ENCODE data around the gene ATP2A3.

GRCh38 chr17:3978421-3979289 is 14.4 kb upstream of the ATP2A3 start:
- no peak for TF ChIP-seq POLR2A (IDR thresholded peaks at IDR 0.05)
- TF ChIP-seq, protein P1, sequence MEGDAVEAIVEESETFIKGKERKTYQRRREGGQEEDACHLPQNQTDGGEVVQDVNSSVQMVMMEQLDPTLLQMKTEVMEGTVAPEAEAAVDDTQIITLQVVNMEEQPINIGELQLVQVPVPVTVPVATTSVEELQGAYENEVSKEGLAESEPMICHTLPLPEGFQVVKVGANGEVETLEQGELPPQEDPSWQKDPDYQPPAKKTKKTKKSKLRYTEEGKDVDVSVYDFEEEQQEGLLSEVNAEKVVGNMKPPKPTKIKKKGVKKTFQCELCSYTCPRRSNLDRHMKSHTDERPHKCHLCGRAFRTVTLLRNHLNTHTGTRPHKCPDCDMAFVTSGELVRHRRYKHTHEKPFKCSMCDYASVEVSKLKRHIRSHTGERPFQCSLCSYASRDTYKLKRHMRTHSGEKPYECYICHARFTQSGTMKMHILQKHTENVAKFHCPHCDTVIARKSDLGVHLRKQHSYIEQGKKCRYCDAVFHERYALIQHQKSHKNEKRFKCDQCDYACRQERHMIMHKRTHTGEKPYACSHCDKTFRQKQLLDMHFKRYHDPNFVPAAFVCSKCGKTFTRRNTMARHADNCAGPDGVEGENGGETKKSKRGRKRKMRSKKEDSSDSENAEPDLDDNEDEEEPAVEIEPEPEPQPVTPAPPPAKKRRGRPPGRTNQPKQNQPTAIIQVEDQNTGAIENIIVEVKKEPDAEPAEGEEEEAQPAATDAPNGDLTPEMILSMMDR (IDR thresholded peaks at IDR 0.05) = no peak
- no peak for TF ChIP-seq EP300 (IDR thresholded peaks at IDR 0.05)
